Measurements from ENCODE around the gene GALNT7.

GALNT7 gene

GRCh38 chr4:173211222-173211621 lies 42.6 kb downstream of the GALNT7 start:
- TF ChIP-seq CTCF (IDR thresholded peaks at IDR 0.05; ENCODE audit: control extremely low read depth, extremely low read depth, low read depth, missing control alignments) = no peak
- DNase-seq (ENCODE audit: extremely low spot score) = no peak
- CTCF ChIA-PET = interaction anchor here (1.9 kb wide), 1 partner anchor 46 kb away, joined by 6 read pairs; no protein-coding TSS in a partner anchor
- POLR2A ChIA-PET = no interaction called here

- no peak for DNase-seq (ENCODE audit: extremely low spot score)
- ChIA-PET CTCF (no interaction called here), POLR2A (no interaction called here)
- TF ChIP-seq CTCF (IDR thresholded peaks at IDR 0.05; ENCODE audit: control extremely low read depth, extremely low read depth, low read depth, missing control alignments) = no peak
Measured at GRCh38 chr4:173211838-173212237, 43.2 kb downstream of the GALNT7 start.

GRCh38 chr4:173212379-173212778 lies 43.8 kb downstream of the GALNT7 start:
- POLR2A ChIA-PET = no interaction called here
- DNase-seq (ENCODE audit: extremely low spot score) = no peak
- CTCF ChIA-PET = no interaction called here
- TF ChIP-seq CTCF (IDR thresholded peaks at IDR 0.05; ENCODE audit: control extremely low read depth, extremely low read depth, low read depth, missing control alignments) = no peak

GRCh38 chr4:173213296-173213695 lies 44.7 kb downstream of the GALNT7 start:
- ChIA-PET CTCF (interaction anchor here (1.6 to 1.8 kb wide), 2 partner anchors 21 to 29 kb away, joined by 4 to 5 read pairs; no protein-coding TSS in a partner anchor), POLR2A (no interaction called here)
- DNase-seq (ENCODE audit: extremely low spot score) = no peak
- TF ChIP-seq CTCF (IDR thresholded peaks at IDR 0.05; ENCODE audit: control extremely low read depth, extremely low read depth, low read depth, missing control alignments) = no peak

GRCh38 chr4:173214231-173214630 lies 45.6 kb downstream of the GALNT7 start:
- ChIA-PET CTCF (interaction anchor here (1.4 to 1.8 kb wide), 3 partner anchors 15 to 28 kb away, joined by 3 to 5 read pairs (median 4); no protein-coding TSS in a partner anchor), POLR2A (no interaction called here)
- no peak for TF ChIP-seq CTCF (IDR thresholded peaks at IDR 0.05; ENCODE audit: control extremely low read depth, extremely low read depth, low read depth, missing control alignments)
- no peak for DNase-seq (ENCODE audit: extremely low spot score)

GRCh38 chr4:173214661-173215060 lies 46.0 kb downstream of the GALNT7 start:
- DNase-seq (ENCODE audit: extremely low spot score) = no peak
- ChIA-PET CTCF (interaction anchor here (1.4 to 2.0 kb wide), 2 partner anchors 12 to 14 kb away, joined by 3 to 9 read pairs; no protein-coding TSS in a partner anchor), POLR2A (no interaction called here)
- no peak for TF ChIP-seq CTCF (IDR thresholded peaks at IDR 0.05; ENCODE audit: control extremely low read depth, extremely low read depth, low read depth, missing control alignments)
